ENCODE data around the gene CD247.

- no peak for TF ChIP-seq CTCF (IDR thresholded peaks at IDR 0.05; ENCODE audit: borderline replicate concordance, extremely low read depth, low read length, poor library complexity, severe bottlenecking)
- no peak for TF ChIP-seq EZH2 (IDR thresholded peaks at IDR 0.05; ENCODE audit: borderline replicate concordance, low read depth, low read length, severe bottlenecking)
These were observed 61.8 kb downstream of the CD247 start for GRCh38 chr1:167456524-167456923.
